Subcutaneous adipose tissue (tissue), 4 donors: ENCODE results near the gene CD53. TPM values are rescaled to one million over a fixed set of nuclear protein-coding genes. Genes with fewer than 3 reads are reported as not detected.

ENCODE experiments used
- CTCF ChIP-seq: fragments of 450-650 bp; IDR thresholded peaks from one replicate; pipeline ENCODE4 v1.5.1; 2016; ENCODE audit warnings: low read depth, mild to moderate bottlenecking, control low read depth, antibody characterized with exemption, moderate library complexity
- total RNA-seq, 4 donors: library from RNA; depleted of rRNA; stranded (reverse); fragments of >200 nt; gene quantifications; one replicate each; pipeline ENCODE4 v1.1.0, GENCODE V29; 2016

CD53 gene
- total RNA-seq, 4 donors from 2014 or later = 21.7 to 241 (median 72.5) TPM

- TF ChIP-seq CTCF = no peak
These were observed 6.0 kb downstream of the CD53 start for GRCh38 chr1:110878993-110879392.

- no peak for TF ChIP-seq CTCF
These were observed 7.0 kb downstream of the CD53 start for GRCh38 chr1:110879758-110880606.

- TF ChIP-seq CTCF = no peak
These were observed 7.9 kb downstream of the CD53 start for GRCh38 chr1:110880708-110881374.

- no peak for TF ChIP-seq CTCF
These were observed 15.1 kb downstream of the CD53 start for GRCh38 chr1:110888049-110888448.

- no peak for TF ChIP-seq CTCF
These were observed 15.7 kb downstream of the CD53 start for GRCh38 chr1:110888641-110889040.

- no peak for TF ChIP-seq CTCF
These were observed 17.7 kb downstream of the CD53 start for GRCh38 chr1:110890474-110891196.
